ENCODE results near the gene LRMDA.

DNA sequence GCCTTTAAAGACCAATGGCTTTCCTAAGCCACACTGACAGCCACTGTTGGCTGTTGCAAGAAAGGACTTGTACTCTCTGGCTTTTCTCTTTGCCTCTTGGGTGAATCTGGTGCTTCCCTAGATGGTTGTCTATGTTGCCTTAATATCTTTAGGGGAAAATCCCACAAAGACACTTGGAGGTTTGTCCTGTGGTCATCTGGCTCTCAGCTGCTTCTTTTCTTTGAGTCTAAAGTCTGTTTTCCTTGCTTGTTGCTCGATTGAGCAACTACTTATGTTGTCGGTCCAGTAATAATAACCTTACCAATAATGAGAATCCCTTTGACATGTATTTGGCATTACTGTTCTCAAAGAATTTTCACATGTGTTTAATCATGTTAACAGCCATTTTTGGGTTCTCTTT lies 537.6 kb downstream of the LRMDA start:
- TF ChIP-seq POLR2AphosphoS5 (IDR thresholded peaks at IDR 0.05) (no peak), CTCF (IDR thresholded peaks at IDR 0.05) (no peak), POLR2A (IDR thresholded peaks at IDR 0.05) (no peak)

Measured in sigmoid colon (tissue), 4 donors.